Lower leg skin (tissue), 4 donors: Measurements from ENCODE around the gene GPATCH4. TPM values are rescaled to one million over a fixed set of nuclear protein-coding genes. Genes with fewer than 3 reads are reported as not detected.

Source experiments
- DNase-seq, 2 donors: peaks; one replicate each; pipeline ENCODE4 v3.0.0-alpha.2; 2019; ENCODE audit warnings: low spot score in 2 of 2
- H3K4me3 ChIP-seq: fragments of 200-600 bp; sonication (generic); 2 replicates; pipeline ENCODE4 v1.5.1; 2017; ENCODE audit warnings: mild to moderate bottlenecking, low read depth; ENCODE audit not compliant: poor library complexity, severe bottlenecking
- POLR2A ChIP-seq, 2 donors: fragments of 450-650 bp; IDR thresholded peaks; one replicate each; pipeline ENCODE4 v1.6.1; 2016 to 2017; ENCODE audit warnings: antibody characterized with exemption in 2 of 2, mild to moderate bottlenecking in 1 of 2, moderate library complexity in 1 of 2
- WGBS, 2 donors: methylation state at CpG; one replicate each; pipeline ENCODE4 v1.1.5; 2018; 5-methylcytosine and 5-hydroxymethylcytosine counted together
- intact Hi-C: fragments of 100-400 bp; cut with DNase I; formaldehyde crosslinking; loops from one replicate; pipeline ENCODE4 v1.15.0; 2023; ENCODE audit warnings: low total_unique reads
- total RNA-seq, 4 donors: library from RNA; depleted of rRNA; stranded (reverse); fragments of >200 nt; gene quantifications; one replicate each; pipeline ENCODE4 v1.1.0, GENCODE V29; 2016
- TF ChIP-seq, protein P1 (sequence below), 3 donors: fragments of 450-650 bp; IDR thresholded peaks; one replicate each; pipeline ENCODE4 v1.5.1; 2016; ENCODE audit warnings: antibody characterized with exemption in 3 of 3, mild to moderate bottlenecking in 3 of 3, moderate library complexity in 2 of 3

The GPATCH4 gene
- total RNA-seq, 4 donors from 2014 or later: 10.0 to 18.5 (median 13.9) TPM

DNA sequence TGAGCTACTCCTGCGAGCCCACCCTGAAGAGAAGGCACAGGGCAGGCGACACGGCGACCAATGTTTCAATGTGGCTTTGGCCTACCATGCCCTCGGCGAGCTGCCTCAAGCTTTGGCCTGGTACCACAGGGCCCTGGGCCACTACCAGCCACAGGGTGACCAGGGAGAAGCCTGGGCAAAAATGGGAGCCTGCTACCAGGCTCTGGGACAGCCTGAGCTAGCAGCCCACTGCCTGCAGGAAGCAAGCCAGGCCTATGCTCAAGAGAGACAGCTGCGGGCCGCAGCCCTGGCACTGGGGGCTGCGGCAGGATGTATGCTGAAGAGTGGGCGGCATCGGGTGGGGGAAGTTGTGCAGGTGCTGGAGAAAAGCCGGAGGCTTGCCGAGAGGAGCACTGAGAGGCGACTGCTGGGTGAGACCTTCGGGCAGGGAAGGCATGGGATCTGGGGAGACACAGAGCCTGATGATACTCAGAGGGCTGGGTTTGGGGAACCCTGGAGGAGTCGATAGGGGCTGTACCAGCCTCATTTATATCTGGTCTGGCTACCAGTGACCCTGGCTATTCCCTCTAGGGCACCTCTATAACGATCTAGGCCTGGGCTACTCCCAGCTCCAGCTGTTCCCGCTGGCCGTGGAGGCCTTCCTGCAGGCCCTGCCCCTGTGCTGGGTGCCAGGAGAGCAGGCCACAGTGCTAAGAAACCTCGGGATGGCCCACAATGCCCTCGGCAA, 19.5 kb downstream of the GPATCH4 start:
- WGBS, 2 donors: 70 to 77% methylated on average over 14 to 19 of the region's 21 CpGs
- intact Hi-C loops: loop anchor here (10.0 kb wide), 1 partner anchor 137 kb away; no protein-coding TSS in a partner anchor
- no peak for DNase-seq
- no peak overlapping the region for H3K4me3 ChIP-seq
- TF ChIP-seq POLR2A (IDR thresholded peaks at IDR 0.05): no peak
- TF ChIP-seq, protein P1, sequence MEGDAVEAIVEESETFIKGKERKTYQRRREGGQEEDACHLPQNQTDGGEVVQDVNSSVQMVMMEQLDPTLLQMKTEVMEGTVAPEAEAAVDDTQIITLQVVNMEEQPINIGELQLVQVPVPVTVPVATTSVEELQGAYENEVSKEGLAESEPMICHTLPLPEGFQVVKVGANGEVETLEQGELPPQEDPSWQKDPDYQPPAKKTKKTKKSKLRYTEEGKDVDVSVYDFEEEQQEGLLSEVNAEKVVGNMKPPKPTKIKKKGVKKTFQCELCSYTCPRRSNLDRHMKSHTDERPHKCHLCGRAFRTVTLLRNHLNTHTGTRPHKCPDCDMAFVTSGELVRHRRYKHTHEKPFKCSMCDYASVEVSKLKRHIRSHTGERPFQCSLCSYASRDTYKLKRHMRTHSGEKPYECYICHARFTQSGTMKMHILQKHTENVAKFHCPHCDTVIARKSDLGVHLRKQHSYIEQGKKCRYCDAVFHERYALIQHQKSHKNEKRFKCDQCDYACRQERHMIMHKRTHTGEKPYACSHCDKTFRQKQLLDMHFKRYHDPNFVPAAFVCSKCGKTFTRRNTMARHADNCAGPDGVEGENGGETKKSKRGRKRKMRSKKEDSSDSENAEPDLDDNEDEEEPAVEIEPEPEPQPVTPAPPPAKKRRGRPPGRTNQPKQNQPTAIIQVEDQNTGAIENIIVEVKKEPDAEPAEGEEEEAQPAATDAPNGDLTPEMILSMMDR (IDR thresholded peaks at IDR 0.05): no peak

DNA sequence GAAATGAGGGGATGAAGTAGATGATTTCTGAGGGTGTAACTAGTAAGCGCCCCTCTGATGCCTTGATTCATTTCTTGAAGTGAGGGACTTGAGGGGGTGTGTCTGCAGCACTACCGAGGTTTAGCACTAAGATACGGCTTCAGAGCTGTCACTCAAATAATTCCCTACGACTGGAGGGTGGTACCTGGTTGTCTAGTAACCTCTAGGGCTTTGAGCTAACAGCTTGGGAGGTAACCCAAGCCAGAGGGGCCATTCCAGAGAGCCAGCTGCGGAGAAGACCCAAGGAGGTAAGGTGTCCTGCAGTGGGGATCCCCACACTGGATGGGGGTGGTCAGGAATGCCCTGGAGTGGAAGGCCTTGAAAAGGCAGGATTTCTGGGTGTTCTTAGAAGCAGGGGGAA, 21.8 kb downstream of the GPATCH4 start, which contains the start of gene TTC24:
Gene TTC24 (plus strand): TSS at position 252 of the 400 bp plus-strand sequence. CDS start 1,642 bp downstream, outside the sequence.
- no peak for DNase-seq
- 81 to 82% methylated on average over 5 of the region's 5 CpGs for WGBS, 2 donors
- intact Hi-C loops: no loop called here
- H3K4me3 ChIP-seq: no peak within 1 kb of the TSS
- TF ChIP-seq, protein P1 (IDR thresholded peaks at IDR 0.05): no peak
- TF ChIP-seq POLR2A (IDR thresholded peaks at IDR 0.05): no peak

DNA sequence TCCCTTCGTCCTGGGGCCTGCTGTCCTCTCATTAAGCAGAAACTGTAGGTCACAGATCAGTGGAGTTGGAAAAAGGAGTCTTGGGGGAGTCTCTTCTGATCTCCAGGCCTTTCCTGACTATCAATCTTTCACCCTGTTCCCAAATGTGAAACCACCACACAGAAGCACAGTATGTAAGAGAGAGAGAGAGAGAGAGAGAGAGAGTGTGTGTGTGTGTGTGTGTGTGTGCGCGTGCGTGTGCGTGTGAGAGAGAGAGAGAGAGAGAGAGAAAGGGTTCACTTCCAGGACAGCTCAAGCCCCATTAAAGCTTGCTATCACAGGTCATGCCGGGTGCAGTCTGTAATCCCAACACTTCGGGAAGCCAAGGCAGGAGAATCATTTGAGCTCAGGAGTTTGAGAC, 23.2 kb downstream of the GPATCH4 start:
- DNase-seq: no peak
- WGBS, 2 donors: 59 to 63% methylated on average over 7 of the region's 7 CpGs
- H3K4me3 ChIP-seq: no peak overlapping the region
- TF ChIP-seq, protein P1 (IDR thresholded peaks at IDR 0.05): no peak
- no peak for TF ChIP-seq POLR2A (IDR thresholded peaks at IDR 0.05)
- intact Hi-C loops: no loop called here

DNA sequence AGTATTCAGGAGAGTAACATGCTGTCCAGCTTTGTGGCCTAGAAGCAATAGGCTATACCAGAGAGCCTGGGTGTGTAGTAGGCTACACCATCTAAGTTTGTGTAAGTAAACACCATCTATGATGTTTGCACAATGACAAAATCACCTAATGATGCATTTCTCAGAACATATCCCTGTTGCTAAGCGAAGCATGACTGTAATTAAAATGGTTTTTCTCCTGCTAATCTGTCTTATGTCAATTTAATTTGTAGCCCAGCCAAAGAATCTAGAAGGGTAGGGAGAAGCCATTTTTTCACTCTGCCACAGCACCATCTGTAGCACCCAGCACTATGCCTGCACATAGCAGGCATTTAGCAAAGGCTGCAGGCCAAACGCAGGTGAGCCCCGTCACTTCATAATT, 23.7 kb downstream of the GPATCH4 start:
- DNase-seq: no peak
- 88 to 89% methylated on average over 3 of the region's 3 CpGs for WGBS, 2 donors
- intact Hi-C loops: no loop called here
- no peak overlapping the region for H3K4me3 ChIP-seq
- no peak for TF ChIP-seq POLR2A (IDR thresholded peaks at IDR 0.05)
- TF ChIP-seq, protein P1 (IDR thresholded peaks at IDR 0.05): no peak

DNA sequence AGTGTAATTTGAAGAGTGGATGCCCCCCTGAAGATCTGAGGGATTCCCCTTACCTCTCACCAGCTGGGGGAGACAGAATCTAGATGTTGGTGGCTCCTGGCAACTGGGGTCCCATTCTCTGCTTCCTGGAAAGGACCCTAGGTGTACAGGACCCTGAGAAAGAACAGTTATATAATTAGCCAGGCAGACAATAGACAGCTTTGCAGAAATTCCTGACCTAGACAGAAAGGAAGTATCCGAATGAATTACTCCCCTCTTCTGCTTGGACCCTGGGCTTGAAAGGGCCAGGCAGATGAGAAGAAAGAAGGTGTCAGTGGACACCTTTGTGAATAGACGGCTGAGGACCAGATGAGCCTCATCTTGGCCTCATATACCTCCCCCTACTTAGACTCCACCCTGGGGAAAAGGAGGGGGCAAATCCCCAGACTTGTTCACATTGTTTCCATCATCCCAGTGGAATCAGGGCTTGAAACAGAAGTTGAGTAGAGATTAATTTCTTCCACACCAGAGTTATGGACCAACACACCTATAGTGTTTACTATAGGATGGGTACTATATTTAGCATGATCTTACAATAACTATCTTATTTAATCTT, 27.1 kb downstream of the GPATCH4 start:
- 57 to 67% methylated on average over 2 of the region's 2 CpGs for WGBS, 2 donors
- no peak overlapping the region for H3K4me3 ChIP-seq
- intact Hi-C loops: no loop called here
- TF ChIP-seq, protein P1 (IDR thresholded peaks at IDR 0.05): no peak
- DNase-seq: no peak
